ENCODE data around the gene PCMTD2. TPM values are rescaled to one million over a fixed set of nuclear protein-coding genes. Genes with fewer than 3 reads are reported as not detected.

The PCMTD2 gene
- total and polyA plus RNA-seq, 2 of the 13 experiments (the other 11 are each of a cell fraction or from before 2014, with no cell fraction given), result 47.0 to 76.9 TPM

GRCh38 chr20:64220891-64221527 is 34.5 kb upstream of the PCMTD2 start (continued):
- no peak for TF ChIP-seq AGO2 (optimal IDR thresholded peaks at IDR 0.05; ENCODE audit: low read depth, low read length)
- no peak for TF ChIP-seq ZNF3 (CRISPR knock-in tag; IDR thresholded peaks at IDR 0.05)
- no peak for TF ChIP-seq TOE1 (CRISPR knock-in tag; IDR thresholded peaks at IDR 0.05)
- TF ChIP-seq PHB2 (IDR thresholded peaks at IDR 0.05; ENCODE audit: partially characterized antibody), result no peak
- TF ChIP-seq PRDM15 (CRISPR knock-in tag; IDR thresholded peaks at IDR 0.05), result no peak
- TF ChIP-seq EEA1 (CRISPR knock-in tag; IDR thresholded peaks at IDR 0.05; ENCODE audit: borderline replicate concordance), result no peak
- TF ChIP-seq ZNF275 (CRISPR knock-in tag; IDR thresholded peaks at IDR 0.05; ENCODE audit: borderline replicate concordance), result no peak
- no peak for TF ChIP-seq ATM (IDR thresholded peaks at IDR 0.05; ENCODE audit: borderline replicate concordance)
- no peak for TF ChIP-seq ETS1 (CRISPR knock-in tag; IDR thresholded peaks at IDR 0.05)
- no peak for TF ChIP-seq DR1 (CRISPR knock-in tag; IDR thresholded peaks at IDR 0.05)
- TF ChIP-seq AGO1 (IDR thresholded peaks at IDR 0.05; ENCODE audit: low read depth, low read length, poor library complexity, severe bottlenecking), result no peak
- no peak for TF ChIP-seq ZNF124 (CRISPR knock-in tag; IDR thresholded peaks at IDR 0.05)
- no peak for TF ChIP-seq ZNF589 (CRISPR knock-in tag; conservative IDR thresholded peaks at IDR 0.05)
- no peak for TF ChIP-seq ZNF607 (CRISPR knock-in tag; IDR thresholded peaks at IDR 0.05; ENCODE audit: borderline replicate concordance)
- TF ChIP-seq ZNF556 (CRISPR knock-in tag; IDR thresholded peaks at IDR 0.05; ENCODE audit: borderline replicate concordance), result no peak
- no peak for TF ChIP-seq SUZ12 (IDR thresholded peaks at IDR 0.05; ENCODE audit: low read depth, low read length)
- TF ChIP-seq ATF3 (CRISPR knock-in tag; IDR thresholded peaks at IDR 0.05), result no peak
- no peak for TF ChIP-seq ZNF326 (CRISPR knock-in tag; IDR thresholded peaks at IDR 0.05; ENCODE audit: borderline replicate concordance)
- no peak for TF ChIP-seq MTF1 (CRISPR knock-in tag; IDR thresholded peaks at IDR 0.05)
- TF ChIP-seq MAX (IDR thresholded peaks at IDR 0.05), result peak; percentile 56
- TF ChIP-seq TCF12 (IDR thresholded peaks at IDR 0.05), result no peak
- no peak for TF ChIP-seq TCF12 (CRISPR knock-in tag; IDR thresholded peaks at IDR 0.05)
- no peak for TF ChIP-seq ARID3A (IDR thresholded peaks at IDR 0.05; ENCODE audit: low read depth, low read length)
- TF ChIP-seq ZNF451 (CRISPR knock-in tag; IDR thresholded peaks at IDR 0.05), result no peak
